ENCODE results near the gene BRINP1. TPM values are rescaled to one million over a fixed set of nuclear protein-coding genes. Genes with fewer than 3 reads are reported as not detected.

Gene BRINP1
- total and polyA plus RNA-seq, 2 experiments from 2014 or later, result 0.64 to 1.3 TPM

GRCh38 chr9:119369680-119370366, 588 bp upstream of the BRINP1 start:
- peaks cover 56% of the 10 kb centered on the region for H3K27me3 ChIP-seq
- WGBS (ENCODE audit: low lambda C conversion rate, missing lambda C conversion rate), result 3% methylated on average over 31 of the region's 32 CpGs

GRCh38 chr9:119368179-119368578, 1.1 kb downstream of the BRINP1 start:
- WGBS (ENCODE audit: low lambda C conversion rate, missing lambda C conversion rate), result 4% methylated on average over 10 of the region's 10 CpGs
- Histone ChIP-seq H3K79me2 (no peaks in the 10 kb centered on the region), H3K4me3 (no peak overlapping the region), H3K27me3 (peaks cover 53% of the 10 kb centered on the region), H4K20me1 (ENCODE audit: insufficient read depth, poor library complexity, severe bottlenecking) (no peaks in the 10 kb centered on the region), H3K9me3 (ENCODE audit: low read depth) (no peaks in the 10 kb centered on the region), H2AFZ (no peak overlapping the region), H3K27ac (no peak overlapping the region), H3K9me2 (replicated peaks; ENCODE audit: insufficient read depth) (no peaks in the 10 kb centered on the region), H3K4me2 (peak overlapping the region; percentile 99), H3K4me1 (ENCODE audit: insufficient read depth) (no peaks in the 10 kb centered on the region), H3K36me3 (replicated peaks; ENCODE audit: insufficient read depth, low read depth) (no peaks in the 10 kb centered on the region)
- TF ChIP-seq CTCF (IDR thresholded peaks at IDR 0.05; ENCODE audit: poor library complexity), result no peak
- no peak for DNase-seq (ENCODE audit: low spot score)

More at GRCh38 chr9:119369680-119370366, 588 bp upstream of the BRINP1 start:
- no peak for DNase-seq (ENCODE audit: low spot score)
- TF ChIP-seq CTCF (IDR thresholded peaks at IDR 0.05; ENCODE audit: poor library complexity), result no peak
- TF ChIP-seq EZH2phosphoT487 (IDR thresholded peaks at IDR 0.05; ENCODE audit: low read depth, severe bottlenecking, unreplicated experiment), result no peak
- no peak for TF ChIP-seq EZH2 (IDR thresholded peaks at IDR 0.05; ENCODE audit: borderline replicate concordance)
- no peaks in the 10 kb centered on the region for H3K36me3 ChIP-seq (replicated peaks; ENCODE audit: insufficient read depth, low read depth)
- no peaks in the 10 kb centered on the region for H3K79me2 ChIP-seq
- H3K27ac ChIP-seq, result no peak overlapping the region
- H3K4me2 ChIP-seq, result peak overlapping the region; percentile 99
- no peaks in the 10 kb centered on the region for H3K9me3 ChIP-seq (ENCODE audit: low read depth)
- no peaks in the 10 kb centered on the region for H3K9me2 ChIP-seq (replicated peaks; ENCODE audit: insufficient read depth)
- H4K20me1 ChIP-seq (ENCODE audit: insufficient read depth, poor library complexity, severe bottlenecking), result no peaks in the 10 kb centered on the region
- no peaks in the 10 kb centered on the region for H3K4me1 ChIP-seq (ENCODE audit: insufficient read depth)
- peak overlapping the region; percentile 16 for H2AFZ ChIP-seq
- peak overlapping the region; percentile 44 for H3K4me3 ChIP-seq

- H3K36me3 ChIP-seq (replicated peaks; ENCODE audit: insufficient read depth, low read depth), result no peaks in the 10 kb centered on the region
- H3K79me2 ChIP-seq, result no peaks in the 10 kb centered on the region
- H2AFZ ChIP-seq, result no peak overlapping the region
- peaks cover 53% of the 10 kb centered on the region for H3K27me3 ChIP-seq
- H3K4me1 ChIP-seq (ENCODE audit: insufficient read depth), result no peaks in the 10 kb centered on the region
- WGBS (ENCODE audit: low lambda C conversion rate, missing lambda C conversion rate), result 24% methylated on average over 7 of the region's 7 CpGs
- H3K4me3 ChIP-seq, result no peak overlapping the region
- no peaks in the 10 kb centered on the region for H3K9me3 ChIP-seq (ENCODE audit: low read depth)
- no peak overlapping the region for H3K27ac ChIP-seq
- no peak for TF ChIP-seq EZH2 (IDR thresholded peaks at IDR 0.05; ENCODE audit: borderline replicate concordance)
- TF ChIP-seq CTCF (IDR thresholded peaks at IDR 0.05; ENCODE audit: poor library complexity), result no peak
- TF ChIP-seq EZH2phosphoT487 (IDR thresholded peaks at IDR 0.05; ENCODE audit: low read depth, severe bottlenecking, unreplicated experiment), result no peak
- no peaks in the 10 kb centered on the region for H4K20me1 ChIP-seq (ENCODE audit: insufficient read depth, poor library complexity, severe bottlenecking)
- H3K4me2 ChIP-seq, result peak overlapping the region; percentile 99
- DNase-seq (ENCODE audit: low spot score), result no peak
- no peaks in the 10 kb centered on the region for H3K9me2 ChIP-seq (replicated peaks; ENCODE audit: insufficient read depth)
These were observed 1.6 kb downstream of the BRINP1 start for GRCh38 chr9:119367683-119368075.
